GM19372 (cell line): ENCODE measurements around the gene C1R.
"Not testable (repeated sequence)": the region's sequence is repeated elsewhere in the genome, so short reads cannot be mapped to it uniquely, and the experiment has no call there.

Experiments
- ATAC-seq: cut with Tn5 transposase; IDR thresholded peaks from one replicate; pipeline ENCODE4 v1.9.1; 2021; ENCODE audit warnings: mild to moderate bottlenecking, low read depth, moderate library complexity; ENCODE audit not compliant: unreplicated experiment

Gene C1R

GRCh38 chr12:7121324-7121723 lies 29.1 kb upstream of the C1R start:
- no peak for ATAC-seq

- no peak for ATAC-seq
Observed at GRCh38 chr12:7120166-7120565, 27.9 kb upstream of the C1R start.

GRCh38 chr12:7118881-7119280 lies 26.6 kb upstream of the C1R start:
- ATAC-seq = no peak

GRCh38 chr12:7117670-7118069 lies 25.4 kb upstream of the C1R start:
- no peak for ATAC-seq

- ATAC-seq = no peak
Observed at GRCh38 chr12:7116916-7117315, 24.7 kb upstream of the C1R start.

GRCh38 chr12:7116196-7116595 lies 24.0 kb upstream of the C1R start:
- ATAC-seq = no peak

- ATAC-seq = no peak
Observed at GRCh38 chr12:7114851-7115250, 22.6 kb upstream of the C1R start.

GRCh38 chr12:7114008-7114407 lies 21.8 kb upstream of the C1R start:
- no peak for ATAC-seq

GRCh38 chr12:7113389-7113871 lies 21.2 kb upstream of the C1R start:
- ATAC-seq = no peak

GRCh38 chr12:7112041-7112440 lies 19.8 kb upstream of the C1R start:
- no peak for ATAC-seq

GRCh38 chr12:7110661-7111060 lies 18.4 kb upstream of the C1R start:
- no peak for ATAC-seq

GRCh38 chr12:7109572-7109920 lies 17.3 kb upstream of the C1R start:
- ATAC-seq = no peak

GRCh38 chr12:7108796-7109571 lies 16.7 kb upstream of the C1R start, which contains the start of gene C1RL:
Gene C1RL, minus strand, starts transcription at chr12:7109214. Its CDS starts 34 bp downstream, at chr12:7109180.
- no peak for ATAC-seq

GRCh38 chr12:7108003-7108795 lies 16.0 kb upstream of the C1R start:
- peak; percentile 96 for ATAC-seq

GRCh38 chr12:7107636-7108002 lies 15.4 kb upstream of the C1R start:
- no peak for ATAC-seq

GRCh38 chr12:7107181-7107580 lies 14.9 kb upstream of the C1R start:
- not testable (repeated sequence) for ATAC-seq

- ATAC-seq = no peak
Observed at GRCh38 chr12:7106082-7106481, 13.8 kb upstream of the C1R start.

- ATAC-seq = no peak
Observed at GRCh38 chr12:7103837-7104584, 11.8 kb upstream of the C1R start.

- ATAC-seq = no peak
Observed at GRCh38 chr12:7102582-7102981, 10.3 kb upstream of the C1R start.

- no peak for ATAC-seq
Observed at GRCh38 chr12:7101694-7102131, 9.5 kb upstream of the C1R start.
